Stimulated activated CD4-positive, alpha-beta T cell treated with anti-CD3 and anti-CD28 coated beads, Interleukin-2, amount 100 ng/mL, for 4 hours (primary cell): ENCODE measurements around the gene LRRTM2.
"Not testable (repeated sequence)": the region's sequence is repeated elsewhere in the genome, so short reads cannot be mapped to it uniquely, and the experiment has no call there.

Source experiments
- DNase-seq: peaks from one replicate; pipeline ENCODE4 v3.0.0-alpha.2; 2020; ENCODE audit warnings: low read depth

LRRTM2 gene

DNA sequence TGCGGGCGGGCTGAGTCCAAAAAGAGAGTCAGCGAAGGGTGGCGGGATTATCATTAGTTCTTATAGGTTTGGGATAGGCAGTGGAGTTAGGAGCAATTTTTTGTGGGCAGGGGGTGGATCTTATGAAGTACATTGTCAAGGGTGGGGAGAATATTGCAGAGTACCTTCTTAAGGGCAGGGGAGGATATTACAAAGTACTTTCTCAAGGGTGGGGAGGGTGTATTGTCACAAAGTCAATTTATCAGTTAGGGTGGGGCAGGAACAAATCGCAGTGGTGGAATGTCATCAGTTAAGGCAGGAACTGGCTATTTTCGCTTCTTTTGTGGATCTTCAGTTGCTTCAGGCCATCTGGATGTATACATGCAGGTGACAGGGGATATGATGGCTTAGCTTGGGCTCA, 40.3 kb downstream of the LRRTM2 start:
- DNase-seq: not testable (repeated sequence)

GRCh38 chr5:138833726-138834480, 41.2 kb downstream of the LRRTM2 start:
- DNase-seq: no peak

DNA sequence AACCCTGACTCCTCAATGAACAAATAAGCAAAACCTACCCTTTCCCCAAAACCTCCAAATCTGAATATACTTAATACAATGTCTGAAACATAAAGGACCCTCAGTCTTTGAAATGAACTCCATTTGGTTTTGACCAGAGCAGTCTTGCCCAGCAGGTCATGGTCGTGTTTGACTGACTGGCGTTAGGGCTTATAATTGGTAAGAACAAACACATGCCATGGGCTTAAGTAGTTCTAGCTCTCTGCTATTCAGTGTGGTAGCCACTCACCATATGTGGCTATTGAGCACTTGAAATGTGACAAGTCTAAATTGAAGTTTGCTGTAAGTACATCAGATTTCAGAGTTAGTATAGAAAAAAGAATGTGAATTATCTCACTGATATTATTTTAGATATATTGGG, 42.1 kb downstream of the LRRTM2 start:
- DNase-seq: no peak

DNA sequence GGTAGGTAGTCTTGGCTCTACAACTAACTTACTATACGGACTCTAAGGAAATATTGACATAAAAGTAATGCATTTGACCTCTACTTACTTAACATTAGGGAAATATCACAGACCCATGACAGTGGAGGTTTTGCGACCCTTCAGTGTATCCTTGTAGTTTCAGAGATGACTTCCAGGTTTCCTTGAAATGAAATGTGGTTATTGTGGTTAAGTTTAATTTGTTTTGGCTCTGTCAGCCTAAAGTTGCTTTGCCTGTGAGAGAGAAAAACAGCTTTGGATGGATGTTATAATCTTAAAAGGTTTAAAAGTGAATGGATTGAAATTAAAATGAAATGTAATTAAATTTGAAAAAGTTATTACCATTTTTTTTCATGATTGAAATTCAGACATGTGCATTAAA, 42.9 kb downstream of the LRRTM2 start:
- DNase-seq: no peak

DNA sequence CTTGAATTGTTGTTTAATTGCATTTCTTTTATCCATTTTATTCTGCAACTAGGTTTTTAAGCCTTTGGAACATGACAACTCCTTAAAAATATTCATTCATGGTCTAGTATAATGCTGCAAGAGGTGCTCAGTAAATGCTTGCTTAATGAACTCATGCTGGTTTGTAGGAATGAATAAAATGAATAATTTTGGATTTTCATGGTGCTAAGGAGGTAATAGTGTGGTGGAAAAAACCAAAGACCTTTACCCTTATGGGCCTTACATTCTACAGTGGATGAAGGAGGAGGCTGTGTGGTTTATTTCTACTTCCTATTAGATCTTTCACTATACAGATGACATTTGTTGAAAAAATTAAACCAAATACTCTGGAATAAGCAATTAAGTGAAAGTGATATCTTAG, 43.4 kb downstream of the LRRTM2 start:
- no peak for DNase-seq

DNA sequence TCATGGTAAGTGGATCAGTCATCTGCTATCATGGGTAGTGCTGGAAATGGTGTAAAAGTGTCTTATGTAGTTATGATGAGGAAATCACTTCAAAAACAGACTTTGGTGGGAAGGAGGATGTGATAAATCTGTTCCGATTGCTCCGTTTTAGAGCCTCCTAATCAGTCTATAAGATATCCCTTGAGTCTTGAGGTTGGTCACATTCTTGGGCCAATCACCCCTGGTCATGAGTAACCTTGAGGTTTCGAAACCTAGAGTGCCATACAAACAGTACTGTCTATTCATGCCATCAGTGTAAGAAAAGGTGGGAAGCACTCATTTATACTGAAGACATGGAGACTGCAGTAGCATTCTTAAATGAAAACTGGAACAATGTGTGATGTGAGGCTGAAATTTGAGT, 45.8 kb downstream of the LRRTM2 start:
- DNase-seq: no peak

DNA sequence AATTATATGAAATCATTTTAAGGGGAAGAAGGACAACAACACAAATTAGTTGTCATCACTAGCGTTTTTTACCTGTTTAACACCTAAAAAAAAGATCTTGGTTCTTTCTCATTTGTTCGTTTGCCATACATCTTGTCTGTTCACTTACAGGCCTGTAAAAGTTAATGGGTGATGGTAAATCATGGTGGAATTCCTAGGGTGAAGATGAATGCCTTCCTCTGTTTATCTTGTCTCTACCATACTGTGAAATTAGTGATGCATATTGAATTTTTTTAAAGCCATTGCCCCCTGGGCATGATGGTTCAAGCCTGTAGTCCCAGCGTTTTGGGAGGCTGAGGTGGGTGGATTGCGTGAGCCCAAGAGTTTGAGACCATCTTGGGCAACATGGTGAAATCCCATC, 46.6 kb downstream of the LRRTM2 start:
- no peak for DNase-seq

DNA sequence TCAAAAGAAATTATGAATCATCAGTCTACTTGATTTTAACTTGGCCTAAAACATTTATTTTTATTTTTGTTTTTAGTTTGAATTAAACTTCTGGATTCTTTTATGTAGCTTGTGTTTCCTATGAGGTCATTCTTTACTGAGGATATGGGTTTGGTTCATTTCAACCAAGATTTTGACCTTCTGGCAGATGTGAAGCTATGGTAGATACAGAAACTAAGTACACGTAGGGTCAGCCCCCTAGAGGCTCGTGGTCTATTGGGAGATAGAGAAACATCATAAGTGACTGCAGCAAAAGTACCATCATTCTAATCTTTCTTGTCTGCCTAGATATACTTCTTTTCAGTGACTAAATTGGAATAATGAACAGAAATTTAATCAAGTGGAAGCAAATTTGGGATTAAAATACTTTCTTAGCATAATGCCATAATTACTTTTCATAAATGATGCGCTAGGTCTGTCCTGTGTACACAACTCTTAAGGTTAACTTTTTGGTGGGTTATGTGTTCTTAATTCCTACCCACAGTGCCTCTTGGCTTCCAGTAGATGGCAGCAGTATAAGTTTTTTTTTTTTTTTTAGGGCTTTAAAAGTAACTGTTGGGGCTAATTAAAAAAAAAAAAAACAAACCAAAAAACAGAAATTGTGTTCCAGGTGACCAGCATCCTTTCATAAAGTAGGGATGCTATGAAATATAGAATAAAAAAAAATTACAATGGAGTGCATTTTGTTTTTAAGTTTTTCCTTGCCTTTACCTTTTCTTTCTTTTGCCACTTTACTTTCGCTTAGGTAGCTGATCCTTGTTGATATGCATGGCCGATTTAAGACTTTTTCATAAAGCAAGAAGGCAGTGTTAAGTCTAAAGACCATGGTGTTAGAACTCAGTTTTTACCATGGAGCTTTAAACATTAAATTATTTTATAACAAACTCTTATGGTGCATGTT, 49.9 kb downstream of the LRRTM2 start:
- no peak for DNase-seq

DNA sequence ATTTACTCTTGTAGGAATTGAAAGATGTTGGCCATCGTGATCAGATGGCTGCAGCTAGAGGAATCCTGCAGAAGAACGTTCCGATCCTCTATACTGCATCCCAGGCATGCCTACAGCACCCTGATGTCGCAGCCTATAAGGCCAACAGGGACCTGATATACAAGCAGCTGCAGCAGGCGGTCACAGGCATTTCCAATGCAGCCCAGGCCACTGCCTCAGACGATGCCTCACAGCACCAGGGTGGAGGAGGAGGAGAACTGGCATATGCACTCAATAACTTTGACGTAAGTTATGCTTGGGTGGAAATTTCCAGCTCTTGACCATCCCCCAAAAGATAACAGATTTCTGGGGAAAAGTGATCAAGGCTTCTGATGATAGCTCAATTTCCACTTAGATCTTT, 50.6 kb downstream of the LRRTM2 start:
- DNase-seq: no peak

GRCh38 chr5:138820695-138821094, 54.4 kb downstream of the LRRTM2 start:
- DNase-seq: no peak

- no peak for DNase-seq
These were observed 56.1 kb downstream of the LRRTM2 start for GRCh38 chr5:138819081-138819480.
